NB4 (cell line): ENCODE results near the gene SPTBN4.
"Not testable (repeated sequence)": the region's sequence is repeated elsewhere in the genome, so short reads cannot be mapped to it uniquely, and the experiment has no call there.

Source experiments
- DNase-seq: peaks from one replicate; pipeline ENCODE4 v3.0.0; 2010; ENCODE audit warnings: low read depth
- H3K4me3 ChIP-seq: one replicate; pipeline ENCODE4 v1.5.1; 2011; ENCODE audit warnings: mild to moderate bottlenecking, low read depth, low read length, moderate library complexity
- CTCF ChIP-seq: IDR thresholded peaks from one replicate; pipeline ENCODE4 v1.5.1; 2012; ENCODE audit warnings: low read depth, low read length
- MAX ChIP-seq: IDR thresholded peaks from 2 replicates; pipeline ENCODE4 v1.6.1; 2011; ENCODE audit warnings: low read depth, low read length
- MYC ChIP-seq: IDR thresholded peaks from 2 replicates; pipeline ENCODE4 v1.6.1; 2011; ENCODE audit warnings: low read depth, low read length
- POLR2A ChIP-seq: IDR thresholded peaks from 2 replicates; pipeline ENCODE4 v1.6.1; 2011; ENCODE audit warnings: mild to moderate bottlenecking; ENCODE audit not compliant: insufficient read length; ENCODE audit errors: extremely low read depth

The SPTBN4 gene

GRCh38 chr19:40424637-40425449 is 42.0 kb upstream of the SPTBN4 start:
- DNase-seq, result no peak
- TF ChIP-seq MAX (no peak), MYC (no peak), CTCF (no peak), POLR2A (no peak)

GRCh38 chr19:40425450-40426287 is 41.1 kb upstream of the SPTBN4 start, which contains the start of gene SERTAD1:
Gene SERTAD1 (minus strand): TSS chr19:40425992. CDS start chr19:40423546, 2,446 bp downstream.
- DNase-seq, result peak; percentile 97
- H3K4me3 ChIP-seq, result peak within 1 kb of the TSS; percentile 78
- peak; percentile 27; the same call in 1 of the 2 replicates for TF ChIP-seq MAX
- peak; percentile 71 for TF ChIP-seq POLR2A
- no peak for TF ChIP-seq MYC
- TF ChIP-seq CTCF, result peak; percentile 38

More at GRCh38 chr19:40424637-40425449, 42.0 kb upstream of the SPTBN4 start:
- H3K4me3 ChIP-seq, result peak overlapping the region; percentile 67

- DNase-seq, H3K4me3 ChIP-seq: not testable (repeated sequence)
These were observed 38.6 kb upstream of the SPTBN4 start for GRCh38 chr19:40428197-40428596.

- H3K4me3 ChIP-seq, DNase-seq: not testable (repeated sequence)
These were observed 36.6 kb upstream of the SPTBN4 start for GRCh38 chr19:40430242-40430641.

GRCh38 chr19:40431698-40432097 is 35.1 kb upstream of the SPTBN4 start:
- no peak for DNase-seq
- no peak overlapping the region for H3K4me3 ChIP-seq
- TF ChIP-seq MAX, result no peak
- no peak for TF ChIP-seq MYC
- no peak for TF ChIP-seq CTCF
- TF ChIP-seq POLR2A, result no peak

GRCh38 chr19:40432760-40433159 is 34.0 kb upstream of the SPTBN4 start:
- not testable (repeated sequence) for H3K4me3 ChIP-seq, DNase-seq

- H3K4me3 ChIP-seq, result peak overlapping the region; percentile 34
- peak; percentile 79 for DNase-seq
- TF ChIP-seq POLR2A, result peak; percentile 22
- TF ChIP-seq MAX, result no peak
These were observed 33.2 kb upstream of the SPTBN4 start for GRCh38 chr19:40433391-40434216.
